ENCODE data around the gene ST8SIA1.

Gene ST8SIA1

GRCh38 chr12:22252057-22252456 lies 82.5 kb downstream of the ST8SIA1 start:
- no peak for DNase-seq
- no peaks in the 10 kb centered on the region for H3K9me3 ChIP-seq
- no peaks in the 10 kb centered on the region for H3K4me1 ChIP-seq
- H3K4me3 ChIP-seq (ENCODE audit: low read depth, low read length), result no peak overlapping the region
- TF ChIP-seq CTCF (IDR thresholded peaks at IDR 0.05; ENCODE audit: low read depth, low read length), result no peak
- no peaks in the 10 kb centered on the region for H3K36me3 ChIP-seq
- H3K27me3 ChIP-seq, result peaks cover 15% of the 10 kb centered on the region

- Histone ChIP-seq H3K4me1 (no peaks in the 10 kb centered on the region), H3K36me3 (no peaks in the 10 kb centered on the region), H3K9me3 (no peaks in the 10 kb centered on the region), H3K4me3 (ENCODE audit: low read depth, low read length) (no peak overlapping the region), H3K27me3 (peaks cover 11% of the 10 kb centered on the region)
- no peak for DNase-seq
- TF ChIP-seq CTCF (IDR thresholded peaks at IDR 0.05; ENCODE audit: low read depth, low read length), result no peak
Observed at GRCh38 chr12:22250762-22251161, 83.7 kb downstream of the ST8SIA1 start.

- Histone ChIP-seq H3K9me3 (no peaks in the 10 kb centered on the region), H3K27me3 (no peaks in the 10 kb centered on the region; the same call in 1 of the 2 replicates), H3K4me3 (ENCODE audit: low read depth, low read length) (no peak overlapping the region), H3K36me3 (no peaks in the 10 kb centered on the region), H3K4me1 (no peaks in the 10 kb centered on the region)
- no peak for DNase-seq
- TF ChIP-seq CTCF (IDR thresholded peaks at IDR 0.05; ENCODE audit: low read depth, low read length), result no peak
Observed at GRCh38 chr12:22248571-22249115, 85.9 kb downstream of the ST8SIA1 start.

GRCh38 chr12:22248121-22248520 lies 86.4 kb downstream of the ST8SIA1 start:
- TF ChIP-seq CTCF (IDR thresholded peaks at IDR 0.05; ENCODE audit: low read depth, low read length), result no peak
- Histone ChIP-seq H3K9me3 (no peaks in the 10 kb centered on the region), H3K4me1 (no peaks in the 10 kb centered on the region), H3K4me3 (ENCODE audit: low read depth, low read length) (no peak overlapping the region), H3K36me3 (no peaks in the 10 kb centered on the region), H3K27me3 (no peaks in the 10 kb centered on the region; the same call in 1 of the 2 replicates)
- no peak for DNase-seq

GRCh38 chr12:22246217-22246846 lies 88.2 kb downstream of the ST8SIA1 start:
- Histone ChIP-seq H3K9me3 (no peaks in the 10 kb centered on the region), H3K36me3 (no peaks in the 10 kb centered on the region), H3K4me3 (ENCODE audit: low read depth, low read length) (no peak overlapping the region), H3K27me3 (no peaks in the 10 kb centered on the region), H3K4me1 (no peaks in the 10 kb centered on the region)
- no peak for DNase-seq
- no peak for TF ChIP-seq CTCF (IDR thresholded peaks at IDR 0.05; ENCODE audit: low read depth, low read length)

- Histone ChIP-seq H3K9me3 (no peaks in the 10 kb centered on the region), H3K4me1 (no peaks in the 10 kb centered on the region), H3K27me3 (no peaks in the 10 kb centered on the region), H3K36me3 (no peaks in the 10 kb centered on the region), H3K4me3 (ENCODE audit: low read depth, low read length) (no peak overlapping the region)
- DNase-seq, result no peak
- TF ChIP-seq CTCF (IDR thresholded peaks at IDR 0.05; ENCODE audit: low read depth, low read length), result no peak
Observed at GRCh38 chr12:22242726-22243125, 91.8 kb downstream of the ST8SIA1 start.

Data from BE2C (cell line).